H9 (cell line): Measurements from ENCODE around the gene GPLD1. TPM values are rescaled to one million over a fixed set of nuclear protein-coding genes. Genes with fewer than 3 reads are reported as not detected.

Experiments used
- DNase-seq: peaks from one replicate; pipeline ENCODE4 v3.0.0-alpha.2; 2017
- H2AFZ ChIP-seq: one replicate; pipeline ENCODE4 v1.6.1; 2013; ENCODE audit warnings: mild to moderate bottlenecking, low read length, control low read depth, moderate library complexity
- H2AK5ac ChIP-seq: 2 replicates; pipeline ENCODE4 v1.6.1; 2013; ENCODE audit warnings: low read length, control low read depth, mixed read lengths; ENCODE audit not compliant: insufficient read length
- H2BK120ac ChIP-seq: one replicate; pipeline ENCODE4 v1.6.1; 2013; ENCODE audit warnings: low read depth, mild to moderate bottlenecking, low read length, control low read depth, inconsistent platforms; ENCODE audit not compliant: poor library complexity, severe bottlenecking
- H2BK12ac ChIP-seq: 2 replicates; pipeline ENCODE4 v1.6.1; 2013; ENCODE audit warnings: low read length, control low read depth, mixed read lengths, low read depth; ENCODE audit not compliant: insufficient read length
- H2BK15ac ChIP-seq: 2 replicates; pipeline ENCODE4 v1.6.1; 2013; ENCODE audit warnings: low read depth, low read length, control low read depth
- H2BK20ac ChIP-seq: one replicate; pipeline ENCODE4 v1.6.1; 2013; ENCODE audit warnings: low read depth, mild to moderate bottlenecking, low read length, control low read depth, inconsistent platforms; ENCODE audit not compliant: poor library complexity, severe bottlenecking
- H2BK5ac ChIP-seq: 2 replicates; pipeline ENCODE4 v1.6.1; 2013; ENCODE audit warnings: low read length, control low read depth, mixed read lengths; ENCODE audit not compliant: insufficient read length
- H3K14ac ChIP-seq: 2 replicates; pipeline ENCODE4 v1.6.1; 2013; ENCODE audit warnings: low read length, control low read depth; ENCODE audit not compliant: insufficient read depth
- H3K18ac ChIP-seq: 2 replicates; pipeline ENCODE4 v1.6.1; 2013; ENCODE audit warnings: low read depth, mild to moderate bottlenecking, mixed read lengths, low read length, control low read depth; ENCODE audit not compliant: insufficient read length
- H3K23ac ChIP-seq: 2 replicates; pipeline ENCODE4 v1.6.1; 2013; ENCODE audit warnings: low read length, control low read depth, mixed read lengths, low read depth; ENCODE audit not compliant: insufficient read length
- H3K23me2 ChIP-seq: 2 replicates; pipeline ENCODE4 v1.6.1; 2013; ENCODE audit warnings: low read depth, mild to moderate bottlenecking, mixed read lengths, low read length, control low read depth; ENCODE audit not compliant: insufficient read length, poor library complexity, severe bottlenecking
- H3K27ac ChIP-seq: 2 replicates; pipeline ENCODE4 v1.5.1; 2013; ENCODE audit warnings: low read length, control low read depth, mixed read lengths, low read depth; ENCODE audit not compliant: insufficient read length
- H3K27me3 ChIP-seq: 2 replicates; pipeline ENCODE4 v1.6.1; 2013; ENCODE audit warnings: low read length, control low read depth, inconsistent platforms; ENCODE audit not compliant: insufficient read depth
- H3K4ac ChIP-seq: 2 replicates; pipeline ENCODE4 v1.6.1; 2013; ENCODE audit warnings: low read depth, mild to moderate bottlenecking, control low read depth, inconsistent platforms, low read length, moderate library complexity
- H3K4me1 ChIP-seq: 2 replicates; pipeline ENCODE4 v1.6.1; 2013; ENCODE audit warnings: low read length, control low read depth, inconsistent platforms; ENCODE audit not compliant: insufficient read depth
- H3K4me2 ChIP-seq: 2 replicates; pipeline ENCODE4 v1.6.1; 2013; ENCODE audit warnings: low read length, control low read depth, mixed read lengths; ENCODE audit not compliant: insufficient read length, insufficient read depth
- H3K56ac ChIP-seq: 2 replicates; pipeline ENCODE4 v1.6.1; 2013; ENCODE audit warnings: low read depth, mild to moderate bottlenecking, mixed read lengths, low read length, control low read depth; ENCODE audit not compliant: insufficient read length
- H3K79me1 ChIP-seq: 2 replicates; pipeline ENCODE4 v1.6.1; 2013; ENCODE audit warnings: low read depth, mild to moderate bottlenecking, moderate library complexity, low read length, control low read depth, inconsistent platforms; ENCODE audit not compliant: insufficient read depth, poor library complexity, severe bottlenecking
- H3K79me2 ChIP-seq: 2 replicates; pipeline ENCODE4 v1.6.1; 2013; ENCODE audit warnings: low read length, control low read depth, inconsistent platforms; ENCODE audit not compliant: insufficient read depth
- H3K9ac ChIP-seq: 2 replicates; pipeline ENCODE4 v1.6.1; 2013; ENCODE audit warnings: low read length, control low read depth, mixed read lengths; ENCODE audit not compliant: insufficient read length; ENCODE audit errors: extremely low read depth
- H3K9me3 ChIP-seq: one replicate; pipeline ENCODE4 v1.6.1; 2013; ENCODE audit warnings: low read depth, low read length, inconsistent platforms; ENCODE audit not compliant: control insufficient read depth
- H3T11ph ChIP-seq: one replicate; pipeline ENCODE4 v1.6.1; 2013; ENCODE audit warnings: mild to moderate bottlenecking, low read length, control low read depth, inconsistent platforms
- H4K20me1 ChIP-seq: one replicate; pipeline ENCODE4 v1.6.1; 2013; ENCODE audit not compliant: control insufficient read depth, insufficient read length, insufficient read depth
- H4K5ac ChIP-seq: 2 replicates; pipeline ENCODE4 v1.6.1; 2013; ENCODE audit warnings: low read depth, mild to moderate bottlenecking, mixed read lengths, low read length, control low read depth; ENCODE audit not compliant: insufficient read length
- H4K8ac ChIP-seq: replicated peaks from 2 replicates; pipeline ENCODE4 v1.6.1; 2013; ENCODE audit warnings: low read length, control low read depth, mixed read lengths, low read depth; ENCODE audit not compliant: insufficient read length
- H4K91ac ChIP-seq: 2 replicates; pipeline ENCODE4 v1.6.1; 2013; ENCODE audit warnings: low read depth, mild to moderate bottlenecking, moderate library complexity, mixed read lengths, low read length, control low read depth; ENCODE audit not compliant: insufficient read length
- H3K27ac Mint-ChIP-seq, 3 experiments: 2 replicates in 2 of 3; 3 replicates in 1 of 3; pipeline ENCODE4 v1.8.0; 2020 to 2021; ENCODE audit warnings: mixed read lengths in 3 of 3, mild to moderate bottlenecking in 1 of 3, moderate library complexity in 1 of 3
- H3K27me3 Mint-ChIP-seq: 2 replicates; pipeline ENCODE4 v1.8.0; 2021; ENCODE audit warnings: low read depth, mild to moderate bottlenecking, moderate library complexity, mixed read lengths
- H3K36me3 Mint-ChIP-seq, 3 experiments: 2 replicates in 2 of 3; 3 replicates in 1 of 3; pipeline ENCODE4 v1.8.0; 2020 to 2021; ENCODE audit warnings: low read depth in 3 of 3, mixed read lengths in 3 of 3; ENCODE audit not compliant: insufficient read depth in 1 of 3
- H3K4me1 Mint-ChIP-seq, 2 experiments: 2 replicates each; pipeline ENCODE4 v1.8.0; 2020; ENCODE audit warnings: mixed read lengths in 2 of 2
- H3K4me3 Mint-ChIP-seq, 2 experiments: 2 replicates in 1 of 2; 3 replicates in 1 of 2; pipeline ENCODE4 v1.8.0; 2020 to 2021; ENCODE audit warnings: mild to moderate bottlenecking in 2 of 2, mixed read lengths in 2 of 2, moderate library complexity in 1 of 2
- H3K9me3 Mint-ChIP-seq, 2 experiments: 2 replicates in 1 of 2; 3 replicates in 1 of 2; pipeline ENCODE4 v1.8.0; 2020; ENCODE audit warnings: mild to moderate bottlenecking in 2 of 2, mixed read lengths in 2 of 2, moderate library complexity in 1 of 2
- WGBS: extraction: QIAGEN DNeasy Blood & Tissue Kit; methylation state at CpG from one replicate; pipeline ENCODE4 v1.1.7; 2013; ENCODE audit warnings: missing lambda C conversion rate, low lambda C conversion rate, mixed read lengths; ENCODE audit not compliant: insufficient read length; ENCODE audit errors: extremely low coverage; 5-methylcytosine and 5-hydroxymethylcytosine counted together
- total RNA-seq: library from RNA; stranded (reverse); gene quantifications from 2 replicates; pipeline ENCODE4 v1.2.1, GENCODE V29; 2021
- TF ChIP-seq, protein P1 (sequence below): fragments of 200-600 bp; sonication (generic); conservative IDR thresholded peaks from 3 replicates; pipeline ENCODE4 v1.8.0; 2021; ENCODE audit warnings: antibody characterized with exemption, mild to moderate bottlenecking

The GPLD1 gene
- total RNA-seq, 1 experiment from 2014 or later = 8.0 TPM

DNA sequence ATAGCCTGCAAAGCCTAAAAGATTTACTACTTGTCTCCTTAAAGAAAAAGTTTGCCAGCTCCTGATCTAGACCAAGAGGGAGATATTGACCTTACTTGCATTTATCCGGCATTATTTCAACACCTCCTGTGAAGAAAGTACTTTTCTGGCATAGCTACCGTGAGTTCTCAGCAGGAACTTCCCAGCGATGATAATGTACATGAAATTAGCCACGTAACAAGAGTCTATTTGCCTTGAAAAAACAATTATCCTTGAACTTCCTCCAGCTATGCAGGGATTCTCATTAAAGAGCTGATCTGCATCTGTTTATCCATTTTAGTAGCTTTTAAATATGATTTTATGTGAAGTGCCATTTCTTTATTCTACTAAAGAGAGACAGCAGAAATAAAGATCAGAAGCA is 47.1 kb upstream of the GPLD1 start:
- TF ChIP-seq, protein P1, sequence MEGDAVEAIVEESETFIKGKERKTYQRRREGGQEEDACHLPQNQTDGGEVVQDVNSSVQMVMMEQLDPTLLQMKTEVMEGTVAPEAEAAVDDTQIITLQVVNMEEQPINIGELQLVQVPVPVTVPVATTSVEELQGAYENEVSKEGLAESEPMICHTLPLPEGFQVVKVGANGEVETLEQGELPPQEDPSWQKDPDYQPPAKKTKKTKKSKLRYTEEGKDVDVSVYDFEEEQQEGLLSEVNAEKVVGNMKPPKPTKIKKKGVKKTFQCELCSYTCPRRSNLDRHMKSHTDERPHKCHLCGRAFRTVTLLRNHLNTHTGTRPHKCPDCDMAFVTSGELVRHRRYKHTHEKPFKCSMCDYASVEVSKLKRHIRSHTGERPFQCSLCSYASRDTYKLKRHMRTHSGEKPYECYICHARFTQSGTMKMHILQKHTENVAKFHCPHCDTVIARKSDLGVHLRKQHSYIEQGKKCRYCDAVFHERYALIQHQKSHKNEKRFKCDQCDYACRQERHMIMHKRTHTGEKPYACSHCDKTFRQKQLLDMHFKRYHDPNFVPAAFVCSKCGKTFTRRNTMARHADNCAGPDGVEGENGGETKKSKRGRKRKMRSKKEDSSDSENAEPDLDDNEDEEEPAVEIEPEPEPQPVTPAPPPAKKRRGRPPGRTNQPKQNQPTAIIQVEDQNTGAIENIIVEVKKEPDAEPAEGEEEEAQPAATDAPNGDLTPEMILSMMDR = no peak
- Histone ChIP-seq H4K91ac (no peak overlapping the region), H3K9me3 (no peaks in the 10 kb centered on the region), H2AFZ (no peak overlapping the region), H3K18ac (no peak overlapping the region), H3K27me3 (no peaks in the 10 kb centered on the region), H2BK5ac (no peak overlapping the region), H2BK12ac (no peak overlapping the region), H3K79me1 (no peaks in the 10 kb centered on the region), H3T11ph (no peak overlapping the region), H3K79me2 (no peaks in the 10 kb centered on the region), H4K20me1 (no peaks in the 10 kb centered on the region), H3K23ac (no peak overlapping the region), H2BK15ac (no peak overlapping the region), H3K14ac (no peak overlapping the region), H2AK5ac (no peak overlapping the region), H3K9ac (no peak overlapping the region), H3K4me1 (0 out of 2 replicates have a peak, but pooled peaks cover 2% of the 10 kb centered on the region), H3K4me2 (no peak overlapping the region), H4K8ac (no peak overlapping the region), H2BK120ac (no peak overlapping the region), H4K5ac (no peak overlapping the region), H3K56ac (no peak overlapping the region), H3K27ac (no peak overlapping the region), H2BK20ac (no peak overlapping the region), H3K23me2 (no peaks in the 10 kb centered on the region), H3K4ac (no peak overlapping the region)
- H3K4me3 Mint-ChIP-seq = no peak overlapping the region
- no peaks in the 10 kb centered on the region for H3K9me3 Mint-ChIP-seq
- DNase-seq = no peak
- peaks cover 6 to 13% of the 10 kb centered on the region in 2 experiments for H3K4me1 Mint-ChIP-seq
- no peaks in the 10 kb centered on the region for H3K27me3 Mint-ChIP-seq
- H3K27ac Mint-ChIP-seq = no peak overlapping the region
- no CpG with 5 or more reads among the region's 4 CpGs for WGBS
- H3K36me3 Mint-ChIP-seq = no peaks in the 10 kb centered on the region; a peak in 1 of 7 replicates
